Measurements from ENCODE around the gene SLC66A2.
A peak's percentile ranks its signal among the peaks of the same experiment; 100 is the strongest.

Gene SLC66A2

DNA sequence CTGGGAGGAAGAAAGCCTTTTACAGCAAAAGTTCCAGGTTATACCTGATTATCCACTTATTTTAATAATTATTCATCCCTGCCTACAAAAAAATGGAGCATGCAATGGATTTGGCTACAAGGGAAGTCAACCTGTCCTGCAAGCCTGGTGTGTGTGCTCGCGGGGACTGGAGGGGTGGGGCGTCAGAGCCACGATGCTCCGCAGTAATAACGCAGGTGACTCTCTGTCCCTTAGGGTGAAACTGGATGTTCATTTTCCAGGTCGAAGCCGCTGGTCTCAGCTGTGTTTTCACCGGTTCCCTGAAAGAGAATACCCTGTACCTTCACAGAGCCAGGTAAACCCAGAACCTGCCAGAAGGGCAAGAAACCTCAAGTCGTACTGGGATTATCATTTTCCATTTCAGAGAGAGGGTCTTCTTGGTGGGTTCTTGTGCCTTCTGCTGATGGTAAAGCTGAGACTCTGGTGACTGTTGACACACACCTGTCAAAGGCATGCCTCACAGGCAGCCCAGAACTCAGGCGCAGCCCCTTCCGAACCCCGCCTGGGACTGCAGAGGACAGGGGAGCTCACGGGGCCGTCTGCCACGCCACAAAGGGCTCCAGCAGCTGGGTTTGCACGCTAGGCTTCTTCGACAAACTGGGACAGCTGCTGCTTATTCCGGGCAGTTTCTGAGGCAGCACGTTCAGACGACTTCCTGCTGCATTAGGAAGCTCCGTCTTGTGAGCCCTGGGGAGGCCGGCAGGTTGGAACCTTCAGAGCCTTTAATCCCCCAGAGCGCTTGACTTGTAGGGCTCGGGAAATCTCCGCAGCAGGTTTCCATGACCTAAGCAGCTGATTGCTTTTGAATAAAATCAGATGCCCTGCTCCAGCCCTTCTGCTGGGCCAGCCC is 95.1 kb downstream of the SLC66A2 start:
- H3K9me3 Mint-ChIP-seq = peaks cover 0 to under 1% of the 10 kb centered on the region in 2 donors
- peak overlapping the region; percentile 47 to 61 for H3K4me3 Mint-ChIP-seq
- H3K4me1 Mint-ChIP-seq = peaks cover 18 to 42% of the 10 kb centered on the region in 2 donors
- ATAC-seq (replicated peaks) (peak; percentile 73 to 75), DNase-seq (peak; percentile 54)
- peak overlapping the region; percentile 34 for H3K27ac Mint-ChIP-seq
- H3K36me3 Mint-ChIP-seq = no peaks in the 10 kb centered on the region
- peaks cover 13 to 17% of the 10 kb centered on the region in 2 donors for H3K27me3 Mint-ChIP-seq

DNA sequence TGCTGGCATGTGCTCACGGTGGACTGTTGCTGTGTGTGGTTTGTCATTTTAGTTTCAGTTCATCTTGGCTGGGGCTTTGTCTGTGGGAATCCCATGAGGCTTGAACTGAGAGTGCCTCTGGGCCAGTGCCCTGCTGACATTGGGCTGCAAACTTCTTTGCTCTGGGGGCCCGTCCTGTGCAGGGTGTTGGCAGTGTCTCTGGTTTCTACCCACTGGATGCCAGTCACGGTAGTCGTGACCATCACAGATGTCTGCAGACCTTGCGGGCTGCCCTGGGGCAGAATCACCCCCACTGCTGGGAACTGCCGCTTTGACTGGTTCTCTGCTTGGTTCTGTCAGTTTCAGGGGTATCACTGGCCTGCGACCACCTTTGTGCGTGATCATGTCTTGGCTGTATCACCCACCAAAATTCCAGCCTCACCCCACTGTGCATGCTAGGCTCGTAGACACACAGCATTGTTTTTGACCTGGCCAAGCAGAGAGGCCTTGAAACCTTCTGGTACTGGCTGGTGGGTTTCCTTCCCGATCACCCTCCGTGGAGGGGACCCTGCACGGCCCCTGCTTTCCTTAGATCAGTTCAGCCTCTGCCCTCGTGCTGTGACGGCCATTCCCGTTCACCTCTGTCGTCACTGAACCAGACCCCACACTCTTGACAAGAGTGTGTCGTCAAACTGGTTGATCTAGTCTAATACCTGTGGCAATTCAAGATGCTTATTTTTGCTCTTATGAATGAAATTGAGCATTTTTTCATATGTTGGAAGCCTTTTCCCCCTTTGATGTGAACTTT is 96.1 kb downstream of the SLC66A2 start:
- DNase-seq = peak; percentile 35

DNA sequence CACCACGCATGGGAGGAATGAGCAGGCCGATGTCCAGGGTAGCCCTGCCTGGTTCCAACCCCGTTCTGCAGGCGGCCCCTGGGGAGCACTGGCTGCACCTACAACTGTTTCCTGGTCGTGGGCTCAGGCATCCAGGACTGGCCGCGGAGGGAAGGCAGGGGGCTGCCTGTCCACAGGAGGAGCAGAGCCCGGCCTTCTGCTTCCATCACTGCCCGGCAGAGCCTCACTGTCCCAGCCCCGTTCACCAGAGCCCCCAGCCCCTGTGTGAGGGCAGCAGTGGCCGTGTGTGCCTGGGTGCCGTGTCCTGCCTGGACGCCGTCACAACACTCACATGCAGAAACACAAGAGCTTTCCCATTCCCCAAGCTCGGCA is 97.5 kb downstream of the SLC66A2 start:
- H3K27me3 Mint-ChIP-seq = peaks cover 8 to 17% of the 10 kb centered on the region in 2 donors
- H3K4me1 Mint-ChIP-seq = peaks cover 18 to 42% of the 10 kb centered on the region in 2 donors
- DNase-seq (no peak), ATAC-seq (replicated peaks) (no peak)
- H3K36me3 Mint-ChIP-seq = no peaks in the 10 kb centered on the region
- no peak overlapping the region for H3K4me3 Mint-ChIP-seq
- H3K9me3 Mint-ChIP-seq = no peaks in the 10 kb centered on the region
- no peak overlapping the region for H3K27ac Mint-ChIP-seq

More for the DNA sequence above, 96.1 kb downstream of the SLC66A2 start:
- peak overlapping the region in 1 of 2 donors; percentile 23 for H3K4me3 Mint-ChIP-seq
- no peaks in the 10 kb centered on the region for H3K9me3 Mint-ChIP-seq
- peaks cover 8 to 17% of the 10 kb centered on the region in 2 donors for H3K27me3 Mint-ChIP-seq
- no peak overlapping the region for H3K27ac Mint-ChIP-seq
- ATAC-seq (replicated peaks) = peak; percentile 88
- peaks cover 18 to 42% of the 10 kb centered on the region in 2 donors for H3K4me1 Mint-ChIP-seq
- H3K36me3 Mint-ChIP-seq = no peaks in the 10 kb centered on the region

DNA sequence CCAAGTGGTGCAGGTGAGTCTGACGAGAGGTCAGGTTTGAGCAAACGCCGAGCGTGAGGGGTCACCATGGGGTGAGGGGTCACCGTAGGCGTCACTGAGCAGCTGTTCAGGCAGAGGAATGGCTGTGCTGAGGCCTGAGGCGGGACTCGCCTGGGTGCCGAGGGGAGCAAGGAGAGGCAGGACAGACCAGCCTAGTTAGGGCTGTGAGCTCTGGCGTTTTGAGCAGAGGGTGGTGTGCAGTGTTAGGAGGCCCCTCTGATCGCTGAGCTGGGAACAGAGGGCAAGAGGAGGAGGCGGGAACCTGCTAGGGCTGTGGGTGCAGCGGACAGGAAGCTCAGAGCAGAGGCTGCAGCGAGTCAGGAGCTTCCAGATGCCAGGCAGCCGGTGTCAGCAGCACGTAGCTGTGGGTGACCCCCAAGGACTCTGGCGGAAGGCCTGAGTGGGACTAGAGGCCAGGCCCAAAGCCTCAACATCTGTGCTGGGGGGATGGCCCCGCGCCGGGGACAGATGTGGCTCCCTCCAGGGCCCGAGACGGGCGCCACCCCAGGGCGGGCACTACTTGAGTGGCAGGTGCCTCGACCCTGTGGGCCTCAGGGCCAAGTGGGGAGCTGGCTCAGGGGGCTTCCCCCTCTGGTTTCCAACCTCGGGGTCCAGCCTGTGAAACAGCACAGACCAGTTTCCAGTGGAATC is 98.0 kb downstream of the SLC66A2 start:
- no peak overlapping the region for H3K27ac Mint-ChIP-seq
- ATAC-seq (replicated peaks) = no peak
- DNase-seq = no peak
- no peak overlapping the region for H3K4me3 Mint-ChIP-seq
- H3K36me3 Mint-ChIP-seq = no peaks in the 10 kb centered on the region
- peaks cover 8 to 17% of the 10 kb centered on the region in 2 donors for H3K27me3 Mint-ChIP-seq
- H3K4me1 Mint-ChIP-seq = peaks cover 18 to 42% of the 10 kb centered on the region in 2 donors
- H3K9me3 Mint-ChIP-seq = no peaks in the 10 kb centered on the region

DNA sequence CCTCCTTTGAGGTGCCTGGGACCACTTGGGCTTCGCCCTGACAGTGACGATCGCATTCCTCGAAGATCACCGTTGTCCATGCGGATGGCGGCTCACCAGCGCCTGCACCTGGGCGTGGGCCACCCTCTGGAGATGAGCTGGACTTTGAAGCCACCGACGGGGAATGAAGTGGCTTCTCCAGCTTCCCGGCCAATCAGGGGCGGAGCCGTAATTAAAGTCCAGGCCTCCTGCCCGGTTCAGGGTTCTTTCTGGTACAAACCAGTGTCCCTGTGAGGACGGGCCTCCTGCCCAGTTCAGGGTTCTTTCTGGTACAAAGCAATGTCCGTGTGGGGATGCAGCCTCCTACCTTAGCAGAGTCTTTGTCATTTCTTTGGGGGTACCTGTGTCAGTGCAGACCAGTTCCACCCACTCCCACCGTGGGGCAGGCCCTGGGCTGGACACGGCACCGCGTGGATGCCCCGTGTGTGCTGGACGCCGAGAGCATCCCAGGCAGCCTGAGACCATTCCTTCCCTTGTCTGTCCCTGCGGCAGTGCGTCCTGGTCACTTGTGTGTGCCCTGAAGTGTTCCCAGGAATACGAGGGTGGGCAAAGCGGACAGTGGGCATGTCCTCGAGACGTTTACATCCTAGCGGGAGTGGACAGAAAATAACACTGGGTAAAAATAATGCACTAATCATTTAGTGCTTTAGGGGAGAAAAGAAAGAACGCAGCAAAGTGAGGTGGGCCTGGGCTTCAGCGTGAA is 98.7 kb downstream of the SLC66A2 start:
- peaks cover 18 to 42% of the 10 kb centered on the region in 2 donors for H3K4me1 Mint-ChIP-seq
- ATAC-seq (replicated peaks) (no peak), DNase-seq (no peak)
- H3K9me3 Mint-ChIP-seq = no peaks in the 10 kb centered on the region
- H3K27ac Mint-ChIP-seq = no peak overlapping the region
- no peak overlapping the region for H3K4me3 Mint-ChIP-seq
- H3K27me3 Mint-ChIP-seq = peaks cover 8 to 17% of the 10 kb centered on the region in 2 donors
- no peaks in the 10 kb centered on the region for H3K36me3 Mint-ChIP-seq
